H1 (cell line): ENCODE measurements around the gene TOP3A. TPM values are rescaled to one million over a fixed set of nuclear protein-coding genes. Genes with fewer than 3 reads are reported as not detected.

Source experiments
- CEBPB ChIP-seq: IDR thresholded peaks from 2 replicates; pipeline ENCODE4 v1.6.1; 2012; ENCODE audit warnings: low read depth, low read length
- CREB1 ChIP-seq: IDR thresholded peaks from 2 replicates; pipeline ENCODE4 v1.6.1; 2012; ENCODE audit warnings: inconsistent platforms
- EZH2 ChIP-seq: fragments of 200-600 bp; sonication (generic); IDR thresholded peaks from 2 replicates; pipeline ENCODE4 v1.7.1; 2012; ENCODE audit warnings: low read depth, mild to moderate bottlenecking, moderate library complexity, low read length, inconsistent platforms; ENCODE audit not compliant: severe bottlenecking
- RNF2 ChIP-seq: fragments of 200-900, 300-1000 bp; sonication (generic); IDR thresholded peaks from 2 replicates; pipeline ENCODE4 v1.7.1; 2016; ENCODE audit warnings: borderline replicate concordance, low read depth, mild to moderate bottlenecking, antibody characterized with exemption, low read length; ENCODE audit not compliant: poor library complexity, severe bottlenecking; ENCODE audit errors: missing control alignments
- SIN3A ChIP-seq, 2 experiments: IDR thresholded peaks in 1 of 2; conservative IDR thresholded peaks in 1 of 2; 2 replicates each; pipeline ENCODE4 v1.6.1; 2011 to 2012; ENCODE audit warnings: low read length in 2 of 2, improper control_type of control experiment in 1 of 2, low read depth in 1 of 2, mild to moderate bottlenecking in 1 of 2
- SP1 ChIP-seq: IDR thresholded peaks from 2 replicates; pipeline ENCODE4 v1.6.1; 2011; ENCODE audit warnings: low read depth, low read length
- TAF7 ChIP-seq: optimal IDR thresholded peaks from 2 replicates; pipeline ENCODE3; 2011; ENCODE audit warnings: low read depth, mild to moderate bottlenecking, inconsistent platforms, low read length, moderate library complexity, borderline replicate concordance
- polyA plus RNA-seq, 7 experiments: library from polyadenylated mRNA; depleted of rRNA in 3 of 7; stranded (reverse) in 5 of 7; unstranded in 2 of 7; fragments of >200 nt in 5 of 7; fragments of 200-250 nt in 2 of 7; gene quantifications; 1 replicate in 5 of 7; 2 replicates in 1 of 7; 4 replicates in 1 of 7; pipeline versions ENCODE4 v1.2.1 to v1.2.3, GENCODE V29; 2011 to 2013; ENCODE audit warnings: missing spikeins in 2 of 7, mixed read lengths in 2 of 7
- total RNA-seq: library from RNA; stranded (reverse); fragmentation: NEBNext Ultra II Directional; extraction: Animal tissue kit (Norgen Biotek cat#: 25700); gene quantifications from 2 replicates; pipeline ENCODE4 v1.2.1, GENCODE V29; 2021

Gene TOP3A
- total and polyA plus RNA-seq, 2 of the 8 experiments (the other 6 are each of a cell fraction or from before 2014, with no cell fraction given), result 23.4 to 54.3 TPM

DNA sequence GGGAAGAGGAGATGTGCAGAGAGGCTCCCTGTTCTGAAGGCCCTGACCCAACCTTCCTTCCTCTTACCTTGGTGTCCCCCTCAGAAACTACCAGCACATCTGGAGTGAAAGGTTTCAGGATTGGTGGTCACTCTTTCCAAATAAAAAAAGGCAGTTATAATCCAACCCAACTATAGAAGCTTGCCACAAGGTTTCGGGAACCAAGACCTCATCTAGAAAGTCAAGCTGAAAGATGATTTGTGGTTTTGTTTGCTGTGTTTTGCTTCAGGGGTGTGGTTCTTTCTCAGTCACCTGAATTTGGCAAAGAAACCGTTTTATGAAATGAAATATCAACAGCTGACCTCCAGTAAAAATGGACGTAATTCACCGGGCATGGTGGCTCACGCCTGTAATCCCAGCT is 29.2 kb upstream of the TOP3A start (continued):
- TF ChIP-seq RNF2 (no peak), SP1 (no peak), TAF7 (no peak), EZH2 (no peak), CEBPB (no peak), CREB1 (no peak), SIN3A (conservative IDR thresholded peaks at IDR 0.05 in 1 of 2, IDR thresholded peaks at IDR 0.05 in 1 of 2; ENCODE audit: low read depth in 1 of 2, low read length in 2 of 2) (no peak)
